HCT116 (cell line): ENCODE results near the gene AP1M2. TPM values are rescaled to one million over a fixed set of nuclear protein-coding genes. Genes with fewer than 3 reads are reported as not detected.

Experiments used
- ATAC-seq: fragments of 200-7000 bp; cut with Tn5 transposase; 2 replicates; pipeline ENCODE4 v1.9.1; 2020; ENCODE audit warnings: mild to moderate bottlenecking, moderate library complexity
- BruUV-seq: library from RNA; stranded (reverse); fragments of 400-500 nt; replicated peaks from 2 replicates; lab custom pipeline; 2021; lab: Mats Ljungman, UMichigan
- CTCF ChIA-PET: fragments of 300-600 bp; sonication (Branson Sonifier 250); formaldehyde crosslinking; loops from one replicate; lab custom pipeline; 2021; ENCODE audit warnings: antibody characterized with exemption; lab: Charles Lee
- POLR2A ChIA-PET: fragments of 300-600, 350-600 bp; sonication (Branson Sonifier 250); formaldehyde crosslinking; loops from one replicate; lab custom pipeline; 2021; ENCODE audit warnings: antibody characterized with exemption; lab: Charles Lee
- RAD21 ChIA-PET, 2 experiments: fragments of 300-600 bp; sonication (Branson Sonifier 250); formaldehyde crosslinking; loops; one replicate each; lab custom pipeline; 2023; ENCODE audit warnings: low total read pairs in 2 of 2; ENCODE audit not compliant: uncharacterized antibody in 2 of 2, unreplicated experiment in 2 of 2, low non-redundant PET in 1 of 2; lab: Charles Lee
- DNase-seq: peaks from one replicate; pipeline ENCODE4 v3.0.0-alpha.2; 2010; ENCODE audit warnings: low read depth, low spot score
- H2AFZ ChIP-seq: fragments of 200-600 bp; shearing (Covaris generic), sonication (generic); 2 replicates; pipeline ENCODE4 v1.6.1; 2017; ENCODE audit warnings: low read depth, mixed run types, mixed read lengths, antibody characterized with exemption, low read length; ENCODE audit not compliant: poor library complexity, severe bottlenecking
- H3K27ac ChIP-seq: 2 replicates; pipeline ENCODE4 v1.5.1; 2012; ENCODE audit warnings: low read depth, low read length
- H3K27me3 ChIP-seq: fragments of 200-600 bp; sonication (generic); 2 replicates; pipeline ENCODE4 v1.6.1; 2016; ENCODE audit warnings: mixed run types, low read length, mixed read lengths; ENCODE audit not compliant: insufficient read depth
- H3K36me3 ChIP-seq, 2 experiments: fragments of 200-500 bp in 1 of 2; fragments of 200-600 bp in 1 of 2; sonication (Bioruptor generic) in 1 of 2; sonication (generic) in 1 of 2; 2 replicates each; pipeline versions ENCODE4 v1.5.1 to v1.6.1; 2014 to 2016; ENCODE audit warnings: low read length in 2 of 2, inconsistent platforms in 1 of 2, mixed read lengths in 1 of 2, mixed run types in 1 of 2; ENCODE audit not compliant: insufficient read depth in 2 of 2, control insufficient read depth in 1 of 2
- H3K4me1 ChIP-seq, 2 experiments: fragments of 200-600 bp in 1 of 2; sonication (generic) in 1 of 2; 2 replicates each; pipeline versions ENCODE4 v1.5.1 to v1.6.1; 2012 to 2017; ENCODE audit warnings: low read length in 2 of 2, inconsistent platforms in 1 of 2, mild to moderate bottlenecking in 1 of 2, mixed read lengths in 1 of 2, mixed run types in 1 of 2, moderate library complexity in 1 of 2; ENCODE audit not compliant: insufficient read depth in 2 of 2, control insufficient read depth in 1 of 2
- H3K4me2 ChIP-seq: fragments of 200-600 bp; sonication (generic); 2 replicates; pipeline ENCODE4 v1.6.1; 2017; ENCODE audit warnings: mixed run types, low read length, mixed read lengths
- H3K4me3 ChIP-seq, 2 experiments: fragments of 200-600 bp in 1 of 2; sonication (generic) in 1 of 2; replicated peaks in 1 of 2; 2 replicates each; pipeline ENCODE4 v1.5.1; 2011 to 2016; ENCODE audit warnings: low read length in 2 of 2, control low read depth in 1 of 2, low read depth in 1 of 2, mild to moderate bottlenecking in 1 of 2, mixed read lengths in 1 of 2, mixed run types in 1 of 2
- H3K79me2 ChIP-seq: fragments of 200-600 bp; sonication (generic); 2 replicates; pipeline ENCODE4 v1.6.1; 2017; ENCODE audit warnings: mild to moderate bottlenecking, mixed run types, low read length, moderate library complexity, mixed read lengths; ENCODE audit not compliant: insufficient read depth
- H3K9ac ChIP-seq: fragments of 200-600 bp; sonication (generic); 2 replicates; pipeline ENCODE4 v1.6.1; 2016; ENCODE audit warnings: low read length, mixed read lengths
- H3K9me2 ChIP-seq: fragments of 200-600 bp; sonication (generic), shearing (Covaris generic); 2 replicates; pipeline ENCODE4 v1.6.1; 2017; ENCODE audit warnings: mixed run types, mild to moderate bottlenecking, moderate library complexity; ENCODE audit not compliant: insufficient read depth
- H3K9me3 ChIP-seq, 2 experiments: fragments of 200-500 bp in 1 of 2; fragments of 200-600 bp in 1 of 2; sonication (Bioruptor generic) in 1 of 2; sonication (generic) in 1 of 2; 2 replicates each; pipeline ENCODE4 v1.6.1; 2014 to 2017; ENCODE audit warnings: low read length in 2 of 2, mixed read lengths in 2 of 2, inconsistent platforms in 1 of 2, low read depth in 1 of 2, mild to moderate bottlenecking in 1 of 2, mixed run types in 1 of 2, moderate library complexity in 1 of 2; ENCODE audit not compliant: control insufficient read depth in 1 of 2, insufficient read depth in 1 of 2
- H4K20me1 ChIP-seq: fragments of 200-600 bp; sonication (generic), shearing (Covaris generic); 2 replicates; pipeline ENCODE4 v1.6.1; 2017; ENCODE audit warnings: mixed run types, mild to moderate bottlenecking, moderate library complexity; ENCODE audit not compliant: insufficient read depth
- EGR1 ChIP-seq: IDR thresholded peaks from 2 replicates; pipeline ENCODE4 v1.6.1; 2012; ENCODE audit warnings: low read depth
- ELF1 ChIP-seq: IDR thresholded peaks from 2 replicates; pipeline ENCODE4 v1.6.1; 2012; ENCODE audit warnings: low read depth, borderline replicate concordance
- EZH2 ChIP-seq: fragments of 200-600 bp; sonication (generic); IDR thresholded peaks from 2 replicates; pipeline ENCODE4 v1.6.1; 2017; ENCODE audit warnings: antibody characterized with exemption, mixed run types
- FOSL1 ChIP-seq: IDR thresholded peaks from 2 replicates; pipeline ENCODE4 v1.6.1; 2012; ENCODE audit warnings: low read depth
- POLR2AphosphoS5 ChIP-seq: IDR thresholded peaks from 2 replicates; pipeline ENCODE4 v1.6.1; 2011; ENCODE audit warnings: mild to moderate bottlenecking, low read depth, low read length, moderate library complexity
- RAD21 ChIP-seq: IDR thresholded peaks from 2 replicates; pipeline ENCODE4 v1.6.1; 2012; ENCODE audit warnings: low read depth, mild to moderate bottlenecking
- SIN3A ChIP-seq: IDR thresholded peaks from 2 replicates; pipeline ENCODE4 v1.6.1; 2012; ENCODE audit warnings: low read depth
- SRF ChIP-seq: IDR thresholded peaks from 2 replicates; pipeline ENCODE4 v1.6.1; 2012; ENCODE audit warnings: low read depth
- TCF7L2 ChIP-seq: IDR thresholded peaks from 2 replicates; pipeline ENCODE4 v1.7.0; 2011; ENCODE audit warnings: borderline replicate concordance, inconsistent platforms; ENCODE audit not compliant: insufficient read depth, insufficient read length; ENCODE audit errors: extremely low read depth
- ZFX ChIP-seq: fragments of 450-650 bp; IDR thresholded peaks from 2 replicates; pipeline ENCODE4 v1.6.1; 2017
- intact Hi-C: fragments of 100-400 bp; cut with micrococcal nuclease; formaldehyde crosslinking; loops from 2 replicates; pipeline ENCODE4 v1.10.0; 2022
- total RNA-seq: library from RNA; stranded (reverse); gene quantifications from one replicate; pipeline ENCODE4 v1.2.1, GENCODE V29; 2021; ENCODE audit not compliant: unreplicated experiment
- TF ChIP-seq, protein P1 (sequence below): IDR thresholded peaks from 2 replicates; pipeline ENCODE4 v1.6.1; 2011; ENCODE audit warnings: mild to moderate bottlenecking, low read length, moderate library complexity; ENCODE audit not compliant: insufficient replicate concordance; ENCODE audit errors: extremely low read depth
- TF ChIP-seq, protein P2 (sequence below), 3 experiments: fragments of 200-600 bp in 1 of 3; sonication (generic) in 1 of 3; IDR thresholded peaks in 2 of 3; conservative IDR thresholded peaks in 1 of 3; 2 replicates each; pipeline ENCODE4 v1.5.1; 2012 to 2017; ENCODE audit warnings: low read depth in 2 of 3, low read length in 2 of 3, antibody characterized with exemption in 1 of 3, borderline replicate concordance in 1 of 3, control low read depth in 1 of 3, mild to moderate bottlenecking in 1 of 3, mixed read lengths in 1 of 3, mixed run types in 1 of 3, moderate library complexity in 1 of 3; ENCODE audit not compliant: insufficient read depth in 1 of 3
- TF ChIP-seq, protein P3 (sequence below): IDR thresholded peaks from 2 replicates; pipeline ENCODE4 v1.6.1; 2012

The AP1M2 gene
- total RNA-seq, 1 experiment from 2014 or later = 111 TPM

DNA sequence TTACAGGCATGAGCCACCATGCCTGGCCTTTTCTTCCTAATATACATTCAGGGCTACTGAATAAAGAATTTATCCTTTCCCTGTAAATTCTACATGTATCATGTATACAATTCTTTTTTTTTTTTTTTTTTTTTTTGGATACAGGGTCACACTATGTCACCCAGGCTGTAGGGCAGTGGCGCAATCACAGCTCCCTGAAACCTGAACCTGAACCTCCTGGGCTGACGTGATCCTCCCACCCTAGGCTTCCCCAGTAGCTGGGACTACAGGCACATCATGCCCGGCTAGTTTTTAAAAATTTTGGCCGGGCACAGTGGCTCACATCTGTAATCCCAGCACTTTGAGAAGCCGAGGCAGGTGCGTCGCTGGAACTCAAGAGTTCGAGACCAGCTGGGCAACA is 31.7 kb upstream of the AP1M2 start:
- ChIA-PET RAD21 (no interaction called here), POLR2A (no interaction called here), CTCF (no interaction called here)
- ATAC-seq = no peak
- Histone ChIP-seq H3K36me3 (no peaks in the 10 kb centered on the region), H3K9me2 (no peaks in the 10 kb centered on the region), H3K27ac (no peak overlapping the region), H4K20me1 (no peaks in the 10 kb centered on the region), H3K4me2 (no peak overlapping the region), H3K9me3 (no peaks in the 10 kb centered on the region), H3K27me3 (no peaks in the 10 kb centered on the region), H3K4me3 (no peak overlapping the region), H2AFZ (no peak overlapping the region), H3K4me1 (peaks cover 47 to 59% of the 10 kb centered on the region in 2 experiments), H3K79me2 (no peaks in the 10 kb centered on the region), H3K9ac (no peak overlapping the region)
- BruUV-seq = no TSS peak
- TF ChIP-seq POLR2AphosphoS5 = no peak
- TF ChIP-seq, protein P1, sequence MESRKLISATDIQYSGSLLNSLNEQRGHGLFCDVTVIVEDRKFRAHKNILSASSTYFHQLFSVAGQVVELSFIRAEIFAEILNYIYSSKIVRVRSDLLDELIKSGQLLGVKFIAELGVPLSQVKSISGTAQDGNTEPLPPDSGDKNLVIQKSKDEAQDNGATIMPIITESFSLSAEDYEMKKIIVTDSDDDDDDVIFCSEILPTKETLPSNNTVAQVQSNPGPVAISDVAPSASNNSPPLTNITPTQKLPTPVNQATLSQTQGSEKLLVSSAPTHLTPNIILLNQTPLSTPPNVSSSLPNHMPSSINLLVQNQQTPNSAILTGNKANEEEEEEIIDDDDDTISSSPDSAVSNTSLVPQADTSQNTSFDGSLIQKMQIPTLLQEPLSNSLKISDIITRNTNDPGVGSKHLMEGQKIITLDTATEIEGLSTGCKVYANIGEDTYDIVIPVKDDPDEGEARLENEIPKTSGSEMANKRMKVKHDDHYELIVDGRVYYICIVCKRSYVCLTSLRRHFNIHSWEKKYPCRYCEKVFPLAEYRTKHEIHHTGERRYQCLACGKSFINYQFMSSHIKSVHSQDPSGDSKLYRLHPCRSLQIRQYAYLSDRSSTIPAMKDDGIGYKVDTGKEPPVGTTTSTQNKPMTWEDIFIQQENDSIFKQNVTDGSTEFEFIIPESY = no peak
- TF ChIP-seq FOSL1 = no peak
- no peak for DNase-seq
- intact Hi-C loops = no loop called here

DNA sequence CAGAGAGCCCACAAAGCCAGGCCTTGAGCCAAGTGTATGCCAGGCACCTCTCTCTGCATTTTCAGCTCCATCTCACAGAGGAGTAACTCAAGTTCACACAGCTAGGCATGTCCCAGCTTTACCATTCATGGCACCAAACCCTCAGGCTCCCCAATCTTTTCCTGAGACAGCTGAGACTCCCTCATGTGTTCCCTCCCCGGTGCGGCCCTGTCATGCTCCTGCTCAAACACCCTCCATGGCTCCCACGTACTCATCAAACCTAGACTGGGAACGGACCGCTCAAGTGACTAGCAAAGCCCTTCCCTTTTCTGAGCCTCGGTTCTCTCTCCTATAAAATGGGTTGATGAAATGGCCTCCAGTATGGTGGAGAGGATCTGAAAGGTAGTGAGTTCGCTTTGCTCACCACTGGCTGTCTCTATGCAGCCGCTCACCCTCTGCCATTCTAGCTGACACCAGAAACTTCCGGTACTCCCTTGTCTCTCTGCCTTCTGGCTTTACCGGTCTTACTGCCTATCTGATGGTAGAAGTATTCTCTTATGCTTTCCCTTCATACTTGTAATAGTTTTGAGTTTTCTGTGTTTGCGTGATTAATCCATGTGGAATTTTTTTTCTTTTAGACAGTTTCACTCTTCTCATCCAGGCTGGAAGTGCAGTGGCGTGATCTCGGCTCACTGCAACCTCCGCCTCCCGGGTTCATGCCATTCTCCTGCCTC is 30.5 kb upstream of the AP1M2 start:
- intact Hi-C loops = no loop called here
- ATAC-seq (peak; percentile 22), DNase-seq (no peak)
- Histone ChIP-seq H3K27ac (peak overlapping the region; percentile 42), H2AFZ (no peak overlapping the region), H3K9me2 (no peaks in the 10 kb centered on the region), H3K4me2 (peak overlapping the region; percentile 51), H3K4me3 (no peak overlapping the region), H3K27me3 (no peaks in the 10 kb centered on the region), H3K36me3 (no peaks in the 10 kb centered on the region), H4K20me1 (no peaks in the 10 kb centered on the region), H3K4me1 (peaks cover 39 to 46% of the 10 kb centered on the region in 2 experiments), H3K9ac (no peak overlapping the region), H3K9me3 (no peaks in the 10 kb centered on the region), H3K79me2 (no peaks in the 10 kb centered on the region)
- ChIA-PET RAD21 (no interaction called here), POLR2A (no interaction called here), CTCF (interaction anchor here (1.2 kb wide), 1 partner anchor 100 kb away, joined by 3 read pairs; the partner anchor contains the start of gene DNM2)
- BruUV-seq = no TSS peak
- TF ChIP-seq, protein P1 = no peak
- TF ChIP-seq, protein P2, sequence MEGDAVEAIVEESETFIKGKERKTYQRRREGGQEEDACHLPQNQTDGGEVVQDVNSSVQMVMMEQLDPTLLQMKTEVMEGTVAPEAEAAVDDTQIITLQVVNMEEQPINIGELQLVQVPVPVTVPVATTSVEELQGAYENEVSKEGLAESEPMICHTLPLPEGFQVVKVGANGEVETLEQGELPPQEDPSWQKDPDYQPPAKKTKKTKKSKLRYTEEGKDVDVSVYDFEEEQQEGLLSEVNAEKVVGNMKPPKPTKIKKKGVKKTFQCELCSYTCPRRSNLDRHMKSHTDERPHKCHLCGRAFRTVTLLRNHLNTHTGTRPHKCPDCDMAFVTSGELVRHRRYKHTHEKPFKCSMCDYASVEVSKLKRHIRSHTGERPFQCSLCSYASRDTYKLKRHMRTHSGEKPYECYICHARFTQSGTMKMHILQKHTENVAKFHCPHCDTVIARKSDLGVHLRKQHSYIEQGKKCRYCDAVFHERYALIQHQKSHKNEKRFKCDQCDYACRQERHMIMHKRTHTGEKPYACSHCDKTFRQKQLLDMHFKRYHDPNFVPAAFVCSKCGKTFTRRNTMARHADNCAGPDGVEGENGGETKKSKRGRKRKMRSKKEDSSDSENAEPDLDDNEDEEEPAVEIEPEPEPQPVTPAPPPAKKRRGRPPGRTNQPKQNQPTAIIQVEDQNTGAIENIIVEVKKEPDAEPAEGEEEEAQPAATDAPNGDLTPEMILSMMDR (IDR thresholded peaks at IDR 0.05 in 2 of 3, conservative IDR thresholded peaks at IDR 0.05 in 1 of 3; ENCODE audit: borderline replicate concordance in 1 of 3, insufficient read depth in 1 of 3, low read depth in 2 of 3, low read length in 2 of 3) = no peak
- TF ChIP-seq ELF1 (no peak), SIN3A (no peak), POLR2AphosphoS5 (no peak), EZH2 (no peak), EGR1 (no peak), RAD21 (no peak), SRF (no peak), ZFX (no peak), TCF7L2 (no peak)
- TF ChIP-seq, protein P3, sequence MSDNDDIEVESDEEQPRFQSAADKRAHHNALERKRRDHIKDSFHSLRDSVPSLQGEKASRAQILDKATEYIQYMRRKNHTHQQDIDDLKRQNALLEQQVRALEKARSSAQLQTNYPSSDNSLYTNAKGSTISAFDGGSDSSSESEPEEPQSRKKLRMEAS = no peak
